Transverse colon (tissue), 4 donors: ENCODE data around the gene NRG2. TPM values are rescaled to one million over a fixed set of nuclear protein-coding genes. Genes with fewer than 3 reads are reported as not detected.

Experiments used
- DNase-seq: peaks from one replicate; pipeline ENCODE4 v3.0.0-alpha.2; 2019
- H3K27ac ChIP-seq, 4 donors: fragments of 200-600 bp; sonication (generic); 2 replicates each; pipeline ENCODE4 v1.5.1; 2016 to 2018; ENCODE audit warnings: inconsistent platforms in 4 of 4
- H3K27me3 ChIP-seq: fragments of 200-600 bp; sonication (generic); 2 replicates; pipeline ENCODE4 v1.5.1; 2017; ENCODE audit warnings: inconsistent platforms
- H3K36me3 ChIP-seq, 4 donors: fragments of 200-600 bp; sonication (generic); 2 replicates each; pipeline ENCODE4 v1.5.1; 2017 to 2019; ENCODE audit warnings: inconsistent platforms in 4 of 4
- H3K4me1 ChIP-seq, 4 donors: fragments of 200-600 bp; sonication (generic); 2 replicates each; pipeline ENCODE4 v1.5.1; 2017 to 2020; ENCODE audit warnings: inconsistent platforms in 4 of 4
- H3K4me3 ChIP-seq, 4 donors: fragments of 200-600 bp; sonication (generic); 1 replicate in 1 of 4; 2 replicates in 3 of 4; pipeline versions ENCODE4 v1.5.1 to v1.6.1; 2017 to 2019; ENCODE audit warnings: inconsistent platforms in 4 of 4
- H3K9me3 ChIP-seq, 2 donors: fragments of 200-600 bp; sonication (generic); 2 replicates each; pipeline ENCODE4 v1.5.1; 2017 to 2019; ENCODE audit warnings: inconsistent platforms in 2 of 2
- EP300 ChIP-seq: sonication (generic); formaldehyde crosslinking; IDR thresholded peaks from one replicate; pipeline ENCODE4 v1.6.1; 2017; ENCODE audit warnings: antibody characterized with exemption, low read depth
- POLR2A ChIP-seq: fragments of 450-650 bp; IDR thresholded peaks from one replicate; pipeline ENCODE4 v1.6.1; 2016; ENCODE audit warnings: antibody characterized with exemption, mild to moderate bottlenecking, moderate library complexity
- POLR2AphosphoS5 ChIP-seq, 3 donors: sonication (generic); formaldehyde crosslinking; IDR thresholded peaks; one replicate each; pipeline ENCODE4 v1.6.1; 2016; ENCODE audit warnings: antibody characterized with exemption in 3 of 3
- WGBS, 2 donors: methylation state at CpG; one replicate each; pipeline ENCODE4 v1.1.5; 2018; ENCODE audit warnings: low coverage in 1 of 2; 5-methylcytosine and 5-hydroxymethylcytosine counted together
- in situ Hi-C, 4 donors: fragments of 200-750 bp; cut with MboI; loops; one replicate each; pipeline versions ENCODE4 v1.15.0 to v1.15.1; 2017; ENCODE audit warnings: low sequenced_read_pairs in 3 of 4, low pct_ligation_motif_present in 1 of 4, low pct_unique_long_range_greater_than_20kb in 1 of 4
- intact Hi-C: fragments of 100-400 bp; cut with DNase I; formaldehyde crosslinking; loops from one replicate; pipeline ENCODE4 v1.15.1; 2023; ENCODE audit warnings: low total_unique reads
- total RNA-seq, 4 donors: library from RNA; depleted of rRNA; stranded (reverse); fragments of >200 nt; gene quantifications; one replicate each; pipeline ENCODE4 v1.1.0, GENCODE V29; 2016
- TF ChIP-seq, protein P1 (sequence below), 5 experiments: fragments of 200-600 bp in 3 of 5; fragments of 450-650 bp in 2 of 5; sonication (generic) in 3 of 5; IDR thresholded peaks; 1 replicate in 2 of 5; 2 replicates in 3 of 5; pipeline ENCODE4 v1.5.1; 2016 to 2017; ENCODE audit warnings: antibody characterized with exemption in 5 of 5, inconsistent platforms in 3 of 5, mild to moderate bottlenecking in 2 of 5, moderate library complexity in 1 of 5

Gene NRG2
- total RNA-seq, 4 donors from 2014 or later: 0.68 to 12.3 (median 0.95) TPM; not detected in 1

DNA sequence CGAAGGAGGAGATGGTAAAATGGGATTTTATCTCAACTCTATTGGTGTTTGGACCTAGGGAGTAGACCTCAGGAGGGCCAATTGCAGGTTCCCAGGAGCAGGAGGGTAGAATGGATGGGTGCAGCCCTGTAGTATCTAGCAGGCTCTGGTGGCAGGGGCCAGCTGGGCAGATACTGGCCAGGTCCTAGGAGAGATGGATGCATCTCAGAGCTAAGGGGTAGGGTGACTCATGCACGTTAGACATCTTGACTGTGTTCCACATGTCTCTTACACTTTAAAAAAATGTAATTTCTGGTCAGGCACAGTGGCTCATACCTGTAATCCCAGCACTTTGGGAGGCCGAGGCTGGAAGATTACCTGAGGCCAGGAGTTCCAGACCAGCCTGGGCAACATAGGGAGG, 225.1 kb downstream of the NRG2 start:
- WGBS, 2 donors: 59 to 60% methylated on average over 3 of the region's 3 CpGs
- H3K36me3 ChIP-seq: no peaks in the 10 kb centered on the region
- no peaks in the 10 kb centered on the region for H3K4me1 ChIP-seq
- TF ChIP-seq, protein P1, sequence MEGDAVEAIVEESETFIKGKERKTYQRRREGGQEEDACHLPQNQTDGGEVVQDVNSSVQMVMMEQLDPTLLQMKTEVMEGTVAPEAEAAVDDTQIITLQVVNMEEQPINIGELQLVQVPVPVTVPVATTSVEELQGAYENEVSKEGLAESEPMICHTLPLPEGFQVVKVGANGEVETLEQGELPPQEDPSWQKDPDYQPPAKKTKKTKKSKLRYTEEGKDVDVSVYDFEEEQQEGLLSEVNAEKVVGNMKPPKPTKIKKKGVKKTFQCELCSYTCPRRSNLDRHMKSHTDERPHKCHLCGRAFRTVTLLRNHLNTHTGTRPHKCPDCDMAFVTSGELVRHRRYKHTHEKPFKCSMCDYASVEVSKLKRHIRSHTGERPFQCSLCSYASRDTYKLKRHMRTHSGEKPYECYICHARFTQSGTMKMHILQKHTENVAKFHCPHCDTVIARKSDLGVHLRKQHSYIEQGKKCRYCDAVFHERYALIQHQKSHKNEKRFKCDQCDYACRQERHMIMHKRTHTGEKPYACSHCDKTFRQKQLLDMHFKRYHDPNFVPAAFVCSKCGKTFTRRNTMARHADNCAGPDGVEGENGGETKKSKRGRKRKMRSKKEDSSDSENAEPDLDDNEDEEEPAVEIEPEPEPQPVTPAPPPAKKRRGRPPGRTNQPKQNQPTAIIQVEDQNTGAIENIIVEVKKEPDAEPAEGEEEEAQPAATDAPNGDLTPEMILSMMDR (IDR thresholded peaks at IDR 0.05): no peak
- TF ChIP-seq EP300 (no peak), POLR2AphosphoS5 (IDR thresholded peaks at IDR 0.05) (no peak), POLR2A (no peak)
- H3K9me3 ChIP-seq: no peaks in the 10 kb centered on the region
- no peaks in the 10 kb centered on the region for H3K27me3 ChIP-seq
- H3K4me3 ChIP-seq: no peak overlapping the region
- intact Hi-C loops (no loop called here), in situ Hi-C loops (no loop called here)
- DNase-seq: no peak
- H3K27ac ChIP-seq: no peak overlapping the region

DNA sequence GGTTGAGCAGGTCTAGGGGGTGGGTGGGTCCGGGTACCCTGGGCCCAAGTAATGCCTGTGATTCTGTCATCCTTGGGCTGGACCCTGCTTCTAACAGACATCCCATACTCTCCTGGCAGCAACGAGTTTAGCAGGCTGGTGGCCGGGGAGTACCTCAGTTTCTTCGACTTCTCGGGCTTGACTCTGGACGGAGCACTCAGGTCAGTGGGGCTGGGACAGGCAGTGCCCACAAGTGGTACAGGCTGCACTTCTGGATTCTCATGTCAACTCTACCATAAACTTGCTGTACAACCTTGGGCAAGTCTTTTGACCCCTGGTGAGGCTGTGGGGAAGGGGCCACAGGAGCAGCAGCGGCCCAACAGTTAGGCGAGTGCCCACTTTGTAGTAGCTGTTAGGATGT, 225.7 kb downstream of the NRG2 start:
- intact Hi-C loops: no loop called here
- H3K36me3 ChIP-seq: no peaks in the 10 kb centered on the region
- H3K27me3 ChIP-seq: no peaks in the 10 kb centered on the region
- no peaks in the 10 kb centered on the region for H3K9me3 ChIP-seq
- in situ Hi-C loops: no loop called here
- TF ChIP-seq, protein P1 (IDR thresholded peaks at IDR 0.05): no peak
- no peak for TF ChIP-seq POLR2AphosphoS5 (IDR thresholded peaks at IDR 0.05)
- no peak for TF ChIP-seq POLR2A
- TF ChIP-seq EP300: no peak
- 80 to 90% methylated on average over 1 to 8 of the region's 8 CpGs for WGBS, 2 donors
- no peak overlapping the region for H3K27ac ChIP-seq
- no peaks in the 10 kb centered on the region for H3K4me1 ChIP-seq
- no peak for DNase-seq
- H3K4me3 ChIP-seq: no peak overlapping the region

DNA sequence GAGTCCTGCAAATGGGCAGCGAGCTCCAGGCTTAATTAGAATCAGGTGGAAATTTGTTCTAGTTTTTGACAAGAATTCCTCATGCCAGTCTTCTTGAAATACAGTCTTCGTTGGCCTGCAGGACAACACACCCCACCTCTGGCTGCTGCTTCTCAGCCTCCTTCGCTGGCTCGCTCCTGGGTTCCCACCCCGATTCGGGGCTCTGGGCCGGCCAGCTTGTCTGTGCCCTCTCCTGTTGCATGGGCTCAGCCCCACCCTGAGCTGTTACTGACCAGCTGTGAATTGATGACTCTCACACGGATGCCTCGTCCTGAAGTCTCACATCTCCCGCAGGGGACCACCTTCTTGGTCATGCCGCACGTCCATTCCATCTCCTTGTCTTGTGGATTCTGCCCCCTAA, 226.5 kb downstream of the NRG2 start:
- H3K36me3 ChIP-seq: no peaks in the 10 kb centered on the region
- no peak for DNase-seq
- in situ Hi-C loops: no loop called here
- no peak overlapping the region for H3K27ac ChIP-seq
- no peak overlapping the region for H3K4me3 ChIP-seq
- intact Hi-C loops: no loop called here
- no peak for TF ChIP-seq POLR2AphosphoS5 (IDR thresholded peaks at IDR 0.05)
- TF ChIP-seq, protein P1 (IDR thresholded peaks at IDR 0.05): no peak
- H3K9me3 ChIP-seq: no peaks in the 10 kb centered on the region
- no peaks in the 10 kb centered on the region for H3K27me3 ChIP-seq
- 87 to 88% methylated on average over 6 to 12 of the region's 12 CpGs for WGBS, 2 donors
- no peaks in the 10 kb centered on the region for H3K4me1 ChIP-seq

DNA sequence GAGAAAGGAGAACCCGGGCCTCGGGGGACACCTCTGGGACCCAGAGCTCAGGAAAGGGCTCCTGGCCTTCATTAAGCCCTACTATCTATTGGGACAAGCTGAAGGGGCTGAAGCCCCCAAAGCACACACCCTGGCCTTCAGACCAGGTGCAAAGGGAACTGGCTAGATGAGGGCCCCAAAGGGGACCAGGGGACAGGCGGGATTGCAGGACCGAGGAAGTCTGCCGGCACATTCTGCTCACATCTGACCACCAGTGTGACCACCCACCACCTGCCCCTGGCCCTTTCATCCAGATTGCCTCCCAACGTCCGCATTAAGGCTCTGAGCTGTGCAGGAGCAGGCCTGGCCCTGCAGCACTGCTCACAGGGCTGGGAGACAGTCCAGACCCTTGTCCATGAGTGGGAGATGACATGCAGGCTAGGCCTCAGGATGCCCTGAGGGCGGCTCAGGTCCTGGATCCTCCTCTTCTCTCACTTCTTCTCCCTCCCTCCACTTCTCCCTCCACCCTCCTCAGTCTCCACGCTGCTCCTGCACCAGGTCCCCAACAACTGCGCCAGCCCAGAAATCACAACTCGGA, 228.3 kb downstream of the NRG2 start:
- WGBS, 2 donors: 86 to 97% methylated on average over 6 to 11 of the region's 11 CpGs
- H3K4me3 ChIP-seq: no peak overlapping the region
- no peak overlapping the region for H3K27ac ChIP-seq
- no peaks in the 10 kb centered on the region for H3K36me3 ChIP-seq
- TF ChIP-seq, protein P1 (IDR thresholded peaks at IDR 0.05): no peak
- no peak for TF ChIP-seq EP300
- TF ChIP-seq POLR2A: no peak
- no peak for TF ChIP-seq POLR2AphosphoS5 (IDR thresholded peaks at IDR 0.05)
- no peaks in the 10 kb centered on the region for H3K27me3 ChIP-seq
- no peaks in the 10 kb centered on the region for H3K4me1 ChIP-seq
- intact Hi-C loops: no loop called here
- H3K9me3 ChIP-seq: no peaks in the 10 kb centered on the region
- in situ Hi-C loops: no loop called here
- no peak for DNase-seq
